Measurements from ENCODE around the gene NGDN. TPM values are rescaled to one million over a fixed set of nuclear protein-coding genes. Genes with fewer than 3 reads are reported as not detected.

The NGDN gene
- polyA plus RNA-seq, 12 donors: 32.3 to 55.6 (median 40.1) TPM; not detected in 1

- DNase-seq: no peak
Observed at GRCh38 chr14:23518709-23519108, 49.2 kb downstream of the NGDN start.

GRCh38 chr14:23520899-23521533 lies 51.5 kb downstream of the NGDN start:
- DNase-seq: no peak

GRCh38 chr14:23521785-23522640 lies 52.5 kb downstream of the NGDN start:
- no peak for DNase-seq

GRCh38 chr14:23522643-23523198 lies 53.2 kb downstream of the NGDN start:
- no peak for DNase-seq

- DNase-seq: no peak
Observed at GRCh38 chr14:23523229-23524016, 53.9 kb downstream of the NGDN start.

GRCh38 chr14:23524954-23525353 lies 55.5 kb downstream of the NGDN start:
- no peak for DNase-seq

- DNase-seq: no peak
Observed at GRCh38 chr14:23525611-23526010, 56.1 kb downstream of the NGDN start.

Other genes starting within 250 kb of the NGDN start
- under 1 TPM in 3 of 12 donors, not detected in 9; 0.60 to 0.65 (median 0.63) TPM for gene RNF212B, start 231.8 kb upstream of the NGDN start, polyA plus RNA-seq (ENCODE audit: insufficient read length in 12 of 12)
- gene HOMEZ, start 183.6 kb upstream of the NGDN start, polyA plus RNA-seq (ENCODE audit: insufficient read length in 12 of 12): 10 to 100 TPM in 9 of 12 donors, 1 to 10 TPM in 2, not detected in 1; 9.1 to 25.5 (median 10.7) TPM
- 10 to 100 TPM in 11 of 12 donors, not detected in 1; 11.7 to 27.1 (median 19.2) TPM for gene PPP1R3E, start 166.8 kb upstream of the NGDN start, polyA plus RNA-seq (ENCODE audit: insufficient read length in 12 of 12)
- gene BCL2L2, start 162.9 kb upstream of the NGDN start, polyA plus RNA-seq (ENCODE audit: insufficient read length in 12 of 12): 10 to 100 TPM in 11 of 12 donors, not detected in 1; 26.0 to 36.9 (median 30.1) TPM
- 1,000 to 10,000 TPM in 1 of 12 donors, 100 to 1,000 TPM in 7, 10 to 100 TPM in 4; 92.5 to 1,853 (median 109) TPM for gene PABPN1, start 148.2 kb upstream of the NGDN start, polyA plus RNA-seq (ENCODE audit: insufficient read length in 12 of 12)
- 10 to 100 TPM in 11 of 12 donors, not detected in 1; 14.7 to 29.5 (median 19.7) TPM for gene SLC22A17, start 116.8 kb upstream of the NGDN start, polyA plus RNA-seq (ENCODE audit: insufficient read length in 12 of 12)
- 10 to 100 TPM in 11 of 12 donors, not detected in 1; 31.8 to 63.3 (median 48.1) TPM for gene EFS, start 104.5 kb upstream of the NGDN start, polyA plus RNA-seq (ENCODE audit: insufficient read length in 12 of 12)
- not detected for gene IL25, start 96.9 kb upstream of the NGDN start, polyA plus RNA-seq (ENCODE audit: insufficient read length in 12 of 12)
- gene CMTM5, start 92.7 kb upstream of the NGDN start, polyA plus RNA-seq (ENCODE audit: insufficient read length in 12 of 12): 1 to 10 TPM in 8 of 12 donors, under 1 TPM in 2, not detected in 2; 0.52 to 3.6 (median 1.5) TPM
- gene MYH6, start 61.4 kb upstream of the NGDN start, polyA plus RNA-seq (ENCODE audit: insufficient read length in 12 of 12): 1 to 10 TPM in 11 of 12 donors, not detected in 1; 2.4 to 8.2 (median 5.4) TPM
- 1,000 to 10,000 TPM in 1 of 12 donors, 100 to 1,000 TPM in 11; 205 to 1,002 (median 674) TPM for gene MYH7, start 34.0 kb upstream of the NGDN start, polyA plus RNA-seq (ENCODE audit: insufficient read length in 12 of 12)
- 1 to 10 TPM in 9 of 12 donors, under 1 TPM in 2, not detected in 1; 0.89 to 4.0 (median 1.7) TPM for gene ZFHX2, start 82.1 kb downstream of the NGDN start, polyA plus RNA-seq (ENCODE audit: insufficient read length in 12 of 12)
- 10 to 100 TPM in 8 of 12 donors, 1 to 10 TPM in 2, not detected in 2; 8.9 to 14.0 (median 11.1) TPM for gene THTPA, start 86.6 kb downstream of the NGDN start, polyA plus RNA-seq (ENCODE audit: insufficient read length in 12 of 12)
- gene AP1G2, start 98.1 kb downstream of the NGDN start, polyA plus RNA-seq (ENCODE audit: insufficient read length in 12 of 12): 10 to 100 TPM in 11 of 12 donors, not detected in 1; 12.2 to 77.8 (median 15.3) TPM
- gene JPH4, start 109.1 kb downstream of the NGDN start, polyA plus RNA-seq (ENCODE audit: insufficient read length in 12 of 12): 10 to 100 TPM in 1 of 12 donors, 1 to 10 TPM in 2, under 1 TPM in 8, not detected in 1; 0.33 to 13.6 (median 0.63) TPM
- gene DHRS2, start 166.7 kb downstream of the NGDN start, polyA plus RNA-seq (ENCODE audit: insufficient read length in 12 of 12): under 1 TPM in 9 of 12 donors, not detected in 3; 0.12 to 0.98 (median 0.26) TPM